Measurements from ENCODE around the gene CNFN. TPM values are rescaled to one million over a fixed set of nuclear protein-coding genes. Genes with fewer than 3 reads are reported as not detected.
A peak's percentile ranks its signal among the peaks of the same experiment; 100 is the strongest.

CNFN gene
- total and polyA plus RNA-seq, 2 experiments from 2014 or later, result 6.7 to 54.5 TPM

DNA sequence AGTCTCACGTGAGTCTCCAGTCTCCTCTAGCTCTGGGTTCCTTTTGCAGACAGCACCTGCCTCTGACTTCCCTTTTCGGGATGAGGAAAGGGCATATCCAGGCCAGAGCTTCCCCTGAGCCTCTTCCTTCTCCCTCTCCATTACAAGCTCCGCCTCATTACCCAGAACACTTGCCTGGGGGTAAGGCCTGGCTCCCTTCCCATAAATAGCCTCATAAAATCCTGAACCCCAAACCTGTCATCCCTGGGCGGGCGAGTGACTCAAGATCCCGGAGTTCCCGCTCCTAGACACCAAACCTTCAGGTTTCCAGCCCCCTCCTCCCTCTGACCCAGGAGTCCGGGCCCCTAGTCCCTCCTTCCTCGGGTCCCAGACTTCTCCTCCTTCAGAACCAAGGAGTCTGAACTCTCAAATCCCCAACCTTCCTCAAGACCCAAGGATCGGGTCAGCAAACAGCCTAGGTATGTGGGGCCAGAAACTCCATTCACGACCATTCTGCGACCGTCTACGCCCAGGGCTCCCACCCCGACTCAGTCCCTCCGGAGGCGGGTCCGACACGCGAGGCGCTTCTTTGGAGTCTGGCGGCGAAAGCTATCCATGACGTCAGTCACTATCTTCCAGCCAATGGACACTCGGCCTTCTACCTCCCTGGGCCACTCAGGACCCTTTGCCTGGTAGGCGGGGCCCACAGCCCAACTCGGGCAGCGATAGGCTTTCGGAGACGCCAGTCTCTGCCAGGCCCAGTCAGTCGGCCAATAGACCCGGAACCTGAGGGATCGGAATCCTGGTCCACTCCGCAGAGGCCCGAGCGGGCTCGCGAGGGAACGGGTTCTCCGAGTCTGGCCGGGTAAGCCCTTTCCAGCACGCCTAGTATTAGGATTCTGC, 6.5 kb upstream of the CNFN start:
- Histone ChIP-seq H3K27me3 (ENCODE audit: insufficient read depth) (peaks cover 3% of the 10 kb centered on the region; the same call in 1 of the 2 replicates), H2AFZ (peak overlapping the region; percentile 72; the same call in 1 of the 2 replicates), H3K4me1 (ENCODE audit: insufficient read depth) (peaks cover 12% of the 10 kb centered on the region), H3K79me2 (replicated peaks; ENCODE audit: insufficient read depth) (peaks cover 7% of the 10 kb centered on the region; the same call in 1 of the 2 replicates), H4K20me1 (replicated peaks; ENCODE audit: insufficient read depth) (peaks cover 6% of the 10 kb centered on the region; the same call in 1 of the 2 replicates), H3K9me2 (ENCODE audit: insufficient read depth) (no peaks in the 10 kb centered on the region), H3K27ac (ENCODE audit: low read depth) (peak overlapping the region; percentile 87), H3F3A (replicated peaks; ENCODE audit: low read depth) (peaks cover 7% of the 10 kb centered on the region), H3K4me3 (peak overlapping the region; percentile 76), H3K36me3 (ENCODE audit: insufficient read depth) (no peaks in the 10 kb centered on the region), H3K4me2 (peak overlapping the region; percentile 99)
- DNase-seq (ENCODE audit: low spot score), result peak; percentile 99
- H3K27me3 Mint-ChIP-seq (ENCODE audit: insufficient read depth, low read depth, poor library complexity), result peaks cover 23% of the 10 kb centered on the region
- peak; percentile 93 for ATAC-seq
- peaks cover 38% of the 10 kb centered on the region for H3K4me1 Mint-ChIP-seq
- peaks cover 5% of the 10 kb centered on the region; the same call in 1 of the 3 replicates for H3K36me3 Mint-ChIP-seq (ENCODE audit: low read depth)
- TF ChIP-seq ETS1 (IDR thresholded peaks at IDR 0.05) (no peak), ZNF114 (CRISPR knock-in tag; IDR thresholded peaks at IDR 0.05) (no peak), POLR2AphosphoS5 (IDR thresholded peaks at IDR 0.05; ENCODE audit: low read depth) (peak; percentile 96), CREB1 (CRISPR knock-in tag; IDR thresholded peaks at IDR 0.05; ENCODE audit: low read depth) (peak; percentile 93)
- H3K9me3 Mint-ChIP-seq, result no peaks in the 10 kb centered on the region; the same call in 2 of the 3 replicates
- peak overlapping the region; percentile 89 for H3K4me3 Mint-ChIP-seq
- peak overlapping the region; percentile 95 for H3K27ac Mint-ChIP-seq

- Mint-ChIP-seq H3K4me3 (no peak overlapping the region; the same call in 2 of the 3 replicates), H3K27me3 (ENCODE audit: insufficient read depth, low read depth, poor library complexity) (peaks cover 20% of the 10 kb centered on the region), H3K4me1 (peaks cover 32% of the 10 kb centered on the region), H3K36me3 (ENCODE audit: low read depth) (peaks cover 3% of the 10 kb centered on the region; the same call in 1 of the 3 replicates), H3K27ac (no peak overlapping the region), H3K9me3 (no peaks in the 10 kb centered on the region; the same call in 2 of the 3 replicates)
- Histone ChIP-seq H3K27ac (ENCODE audit: low read depth) (no peak overlapping the region), H3K36me3 (ENCODE audit: insufficient read depth) (no peaks in the 10 kb centered on the region), H4K20me1 (replicated peaks; ENCODE audit: insufficient read depth) (peaks cover 6% of the 10 kb centered on the region; the same call in 1 of the 2 replicates), H3K79me2 (replicated peaks; ENCODE audit: insufficient read depth) (peaks cover 7% of the 10 kb centered on the region; the same call in 1 of the 2 replicates), H2AFZ (no peak overlapping the region), H3K27me3 (ENCODE audit: insufficient read depth) (peaks cover 13% of the 10 kb centered on the region; the same call in 1 of the 2 replicates), H3F3A (replicated peaks; ENCODE audit: low read depth) (no peaks in the 10 kb centered on the region), H3K4me2 (no peak overlapping the region), H3K4me1 (ENCODE audit: insufficient read depth) (peaks cover 12% of the 10 kb centered on the region), H3K9me2 (ENCODE audit: insufficient read depth) (no peaks in the 10 kb centered on the region), H3K4me3 (no peak overlapping the region)
- ATAC-seq (no peak), DNase-seq (ENCODE audit: low spot score) (no peak)
- TF ChIP-seq, protein P1, sequence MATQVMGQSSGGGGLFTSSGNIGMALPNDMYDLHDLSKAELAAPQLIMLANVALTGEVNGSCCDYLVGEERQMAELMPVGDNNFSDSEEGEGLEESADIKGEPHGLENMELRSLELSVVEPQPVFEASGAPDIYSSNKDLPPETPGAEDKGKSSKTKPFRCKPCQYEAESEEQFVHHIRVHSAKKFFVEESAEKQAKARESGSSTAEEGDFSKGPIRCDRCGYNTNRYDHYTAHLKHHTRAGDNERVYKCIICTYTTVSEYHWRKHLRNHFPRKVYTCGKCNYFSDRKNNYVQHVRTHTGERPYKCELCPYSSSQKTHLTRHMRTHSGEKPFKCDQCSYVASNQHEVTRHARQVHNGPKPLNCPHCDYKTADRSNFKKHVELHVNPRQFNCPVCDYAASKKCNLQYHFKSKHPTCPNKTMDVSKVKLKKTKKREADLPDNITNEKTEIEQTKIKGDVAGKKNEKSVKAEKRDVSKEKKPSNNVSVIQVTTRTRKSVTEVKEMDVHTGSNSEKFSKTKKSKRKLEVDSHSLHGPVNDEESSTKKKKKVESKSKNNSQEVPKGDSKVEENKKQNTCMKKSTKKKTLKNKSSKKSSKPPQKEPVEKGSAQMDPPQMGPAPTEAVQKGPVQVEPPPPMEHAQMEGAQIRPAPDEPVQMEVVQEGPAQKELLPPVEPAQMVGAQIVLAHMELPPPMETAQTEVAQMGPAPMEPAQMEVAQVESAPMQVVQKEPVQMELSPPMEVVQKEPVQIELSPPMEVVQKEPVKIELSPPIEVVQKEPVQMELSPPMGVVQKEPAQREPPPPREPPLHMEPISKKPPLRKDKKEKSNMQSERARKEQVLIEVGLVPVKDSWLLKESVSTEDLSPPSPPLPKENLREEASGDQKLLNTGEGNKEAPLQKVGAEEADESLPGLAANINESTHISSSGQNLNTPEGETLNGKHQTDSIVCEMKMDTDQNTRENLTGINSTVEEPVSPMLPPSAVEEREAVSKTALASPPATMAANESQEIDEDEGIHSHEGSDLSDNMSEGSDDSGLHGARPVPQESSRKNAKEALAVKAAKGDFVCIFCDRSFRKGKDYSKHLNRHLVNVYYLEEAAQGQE (IDR thresholded peaks at IDR 0.05; ENCODE audit: unreplicated experiment), result no peak
- TF ChIP-seq ZNF331 (CRISPR knock-in tag; IDR thresholded peaks at IDR 0.05; ENCODE audit: low read depth) (no peak), EZH2phosphoT487 (IDR thresholded peaks at IDR 0.05; ENCODE audit: unreplicated experiment) (no peak), CREB1 (CRISPR knock-in tag; IDR thresholded peaks at IDR 0.05; ENCODE audit: low read depth) (no peak), ZNF114 (CRISPR knock-in tag; IDR thresholded peaks at IDR 0.05) (no peak), ETS1 (IDR thresholded peaks at IDR 0.05) (no peak), CTCF (conservative IDR thresholded peaks at IDR 0.05; ENCODE audit: low read depth in 2 of 2) (no peak), NANOG (IDR thresholded peaks at IDR 0.05; ENCODE audit: borderline replicate concordance) (no peak), JUNB (IDR thresholded peaks at IDR 0.05; ENCODE audit: unreplicated experiment) (no peak)
These were observed 4.7 kb upstream of the CNFN start for GRCh38 chr19:42394751-42395150.
